ENCODE measurements around the gene NR2F2. TPM values are rescaled to one million over a fixed set of nuclear protein-coding genes. Genes with fewer than 3 reads are reported as not detected.

Gene NR2F2
- total RNA-seq, 1 donor from 2014 or later: 50.6 TPM

- DNase-seq (no peak), ATAC-seq (no peak)
- peak overlapping the region; percentile 51 for H3K27ac ChIP-seq
- peaks cover 45% of the 10 kb centered on the region for H3K27me3 ChIP-seq (ENCODE audit: low read depth)
- no peaks in the 10 kb centered on the region for H3K36me3 ChIP-seq
- H3K4me1 ChIP-seq: no peaks in the 10 kb centered on the region
- no peak overlapping the region for H3K4me3 ChIP-seq
- H3K9me3 ChIP-seq: no peaks in the 10 kb centered on the region
- TF ChIP-seq CTCF (IDR thresholded peaks at IDR 0.05): no peak
- intact Hi-C loops (cut with DNase I): no loop called here
Measured at GRCh38 chr15:96349857-96350720, 19.6 kb downstream of the NR2F2 start.

GRCh38 chr15:96350934-96351724 lies 20.6 kb downstream of the NR2F2 start:
- Histone ChIP-seq H3K4me1 (peaks cover under 1% of the 10 kb centered on the region), H3K27me3 (ENCODE audit: low read depth) (peaks cover 41% of the 10 kb centered on the region), H3K27ac (peak overlapping the region; percentile 47), H3K36me3 (no peaks in the 10 kb centered on the region), H3K4me3 (no peak overlapping the region), H3K9me3 (no peaks in the 10 kb centered on the region)
- ATAC-seq (no peak), DNase-seq (no peak)
- TF ChIP-seq CTCF (IDR thresholded peaks at IDR 0.05): no peak
- intact Hi-C loops (cut with DNase I): no loop called here

- no peak for ATAC-seq
- Histone ChIP-seq H3K27ac (peak overlapping the region; percentile 47), H3K36me3 (no peaks in the 10 kb centered on the region), H3K4me3 (no peak overlapping the region), H3K4me1 (peaks cover 6% of the 10 kb centered on the region), H3K27me3 (ENCODE audit: low read depth) (peaks cover 39% of the 10 kb centered on the region), H3K9me3 (no peaks in the 10 kb centered on the region)
- DNase-seq: no peak
- TF ChIP-seq CTCF (IDR thresholded peaks at IDR 0.05): no peak
- intact Hi-C loops (cut with DNase I): no loop called here
Measured at GRCh38 chr15:96351761-96352603, 21.5 kb downstream of the NR2F2 start.

- H3K36me3 ChIP-seq: no peaks in the 10 kb centered on the region
- DNase-seq: no peak
- no peaks in the 10 kb centered on the region for H3K9me3 ChIP-seq
- peaks cover 43% of the 10 kb centered on the region for H3K27me3 ChIP-seq (ENCODE audit: low read depth)
- TF ChIP-seq CTCF (IDR thresholded peaks at IDR 0.05): no peak
- no peak overlapping the region for H3K4me3 ChIP-seq
- intact Hi-C loops (cut with DNase I): no loop called here
- ATAC-seq: no peak
- peaks cover 6% of the 10 kb centered on the region for H3K4me1 ChIP-seq
- peak overlapping the region; percentile 47 for H3K27ac ChIP-seq
Measured at GRCh38 chr15:96352604-96353405, 22.3 kb downstream of the NR2F2 start.
